Stimulated activated CD8-positive, alpha-beta memory T cell treated with anti-CD3 and anti-CD28 coated beads, Interleukin-4, amount 100 ng/mL, for 48 hours (primary cell): ENCODE data around the gene ADD2.
A peak's percentile ranks its signal among the peaks of the same experiment; 100 is the strongest.
"Not testable (repeated sequence)": the region's sequence is repeated elsewhere in the genome, so short reads cannot be mapped to it uniquely, and the experiment has no call there.

Source experiments
- DNase-seq: peaks from one replicate; pipeline ENCODE4 v3.0.0-alpha.2; 2020

The ADD2 gene

GRCh38 chr2:70670202-70670601 lies 97.8 kb downstream of the ADD2 start:
- no peak for DNase-seq

- no peak for DNase-seq
These were observed 99.1 kb downstream of the ADD2 start for GRCh38 chr2:70668911-70669310.

- DNase-seq: no peak
These were observed 99.6 kb downstream of the ADD2 start for GRCh38 chr2:70668432-70668831.

GRCh38 chr2:70664525-70664924 lies 103.5 kb downstream of the ADD2 start:
- no peak for DNase-seq

- DNase-seq: no peak
These were observed 104.6 kb downstream of the ADD2 start for GRCh38 chr2:70663411-70663810.

- DNase-seq: no peak
These were observed 108.4 kb downstream of the ADD2 start for GRCh38 chr2:70659551-70659950.

GRCh38 chr2:70658476-70658875 lies 109.5 kb downstream of the ADD2 start:
- no peak for DNase-seq

- no peak for DNase-seq
These were observed 110.8 kb downstream of the ADD2 start for GRCh38 chr2:70657246-70657645.

GRCh38 chr2:70656421-70657010 lies 111.5 kb downstream of the ADD2 start:
- no peak for DNase-seq

GRCh38 chr2:70655786-70656185 lies 112.2 kb downstream of the ADD2 start:
- no peak for DNase-seq

- not testable (repeated sequence) for DNase-seq
These were observed 112.8 kb downstream of the ADD2 start for GRCh38 chr2:70655211-70655610.

GRCh38 chr2:70651727-70652126 lies 116.3 kb downstream of the ADD2 start:
- DNase-seq: no peak

GRCh38 chr2:70651014-70651413 lies 117.0 kb downstream of the ADD2 start:
- no peak for DNase-seq

GRCh38 chr2:70648961-70649360 lies 119.0 kb downstream of the ADD2 start:
- DNase-seq: no peak

- DNase-seq: peak; percentile 86
These were observed 120.0 kb downstream of the ADD2 start for GRCh38 chr2:70647873-70648481.

GRCh38 chr2:70646420-70646818 lies 121.6 kb downstream of the ADD2 start:
- no peak for DNase-seq

- no peak for DNase-seq
These were observed 122.1 kb downstream of the ADD2 start for GRCh38 chr2:70645733-70646419.

GRCh38 chr2:70643715-70644114 lies 124.3 kb downstream of the ADD2 start:
- no peak for DNase-seq

GRCh38 chr2:70641263-70641784 lies 126.7 kb downstream of the ADD2 start:
- DNase-seq: no peak

GRCh38 chr2:70639841-70640436 lies 128.1 kb downstream of the ADD2 start:
- DNase-seq: no peak

- no peak for DNase-seq
These were observed 129.4 kb downstream of the ADD2 start for GRCh38 chr2:70638561-70638960.

- no peak for DNase-seq
These were observed 134.5 kb downstream of the ADD2 start for GRCh38 chr2:70633508-70633907.

- no peak for DNase-seq
These were observed 135.0 kb downstream of the ADD2 start for GRCh38 chr2:70632966-70633365.

GRCh38 chr2:70632388-70632787 lies 135.6 kb downstream of the ADD2 start:
- DNase-seq: no peak
